AML-193 (cell line): ENCODE data around the gene RIOK3.
A peak's percentile ranks its signal among the peaks of the same experiment; 100 is the strongest.
"Not testable (repeated sequence)": the region's sequence is repeated elsewhere in the genome, so short reads cannot be mapped to it uniquely, and the experiment has no call there.

ENCODE experiments used
- DNase-seq, 2 experiments: peaks; one replicate each; lab custom pipeline; 2025; lab: John Stamatoyannopoulos, UW

RIOK3 gene

DNA sequence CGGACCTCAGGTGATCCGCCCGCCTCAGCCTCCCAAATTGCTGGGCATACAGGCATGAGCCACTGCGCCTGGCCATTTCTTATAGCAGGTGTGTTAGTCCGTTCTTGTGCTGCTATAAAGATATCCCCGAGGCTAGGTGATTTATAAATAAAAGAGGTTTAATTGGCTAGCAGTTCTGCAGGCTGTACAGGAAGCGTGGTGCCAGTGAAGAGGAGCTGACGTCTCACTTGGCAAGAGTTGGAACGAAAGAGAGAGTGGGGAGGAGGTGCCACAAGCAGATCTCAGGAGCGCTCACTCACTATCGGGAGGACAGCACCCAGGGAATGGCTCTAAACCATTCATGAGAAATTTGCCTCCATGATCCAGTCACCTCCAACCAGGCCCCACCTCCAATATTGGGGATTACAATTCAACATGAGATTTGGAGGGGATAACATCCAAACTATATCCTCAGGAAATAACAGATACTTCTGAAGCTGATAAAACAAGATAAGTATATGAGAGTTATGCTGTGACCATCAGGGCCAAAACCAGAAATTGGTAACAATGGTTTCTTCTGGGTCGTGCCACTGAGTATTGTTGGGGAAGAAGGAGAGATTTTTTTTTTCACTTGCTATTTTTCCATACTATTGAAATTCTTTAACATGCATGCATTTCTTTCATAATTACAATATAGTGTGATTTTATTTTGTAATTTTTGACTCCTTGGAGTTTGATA lies 42.8 kb downstream of the RIOK3 start:
- no peak for DNase-seq

DNA sequence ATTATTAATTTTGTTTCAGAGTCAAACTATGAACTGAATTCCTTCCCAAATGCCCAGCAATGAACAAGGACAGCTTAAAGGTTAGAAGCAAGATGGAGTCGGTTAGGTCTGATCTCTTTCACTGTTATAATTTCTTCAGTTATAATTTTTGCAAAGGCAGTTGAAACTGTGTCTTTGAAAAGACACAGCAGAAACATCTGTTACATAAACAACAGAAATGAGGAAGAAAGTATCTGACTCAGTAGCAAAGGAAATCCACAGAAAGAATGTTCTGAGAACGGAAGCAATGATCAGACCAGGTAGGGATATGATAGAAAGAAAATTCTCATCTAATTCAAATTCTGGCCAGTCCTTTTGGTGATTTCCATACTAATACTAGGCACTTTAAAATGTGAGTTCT lies 45.0 kb downstream of the RIOK3 start:
- DNase-seq, result peak; percentile 40 to 51

- peak; percentile 83 to 91 for DNase-seq
Measured at GRCh38 chr18:23498877-23499276, 45.8 kb downstream of the RIOK3 start.

DNA sequence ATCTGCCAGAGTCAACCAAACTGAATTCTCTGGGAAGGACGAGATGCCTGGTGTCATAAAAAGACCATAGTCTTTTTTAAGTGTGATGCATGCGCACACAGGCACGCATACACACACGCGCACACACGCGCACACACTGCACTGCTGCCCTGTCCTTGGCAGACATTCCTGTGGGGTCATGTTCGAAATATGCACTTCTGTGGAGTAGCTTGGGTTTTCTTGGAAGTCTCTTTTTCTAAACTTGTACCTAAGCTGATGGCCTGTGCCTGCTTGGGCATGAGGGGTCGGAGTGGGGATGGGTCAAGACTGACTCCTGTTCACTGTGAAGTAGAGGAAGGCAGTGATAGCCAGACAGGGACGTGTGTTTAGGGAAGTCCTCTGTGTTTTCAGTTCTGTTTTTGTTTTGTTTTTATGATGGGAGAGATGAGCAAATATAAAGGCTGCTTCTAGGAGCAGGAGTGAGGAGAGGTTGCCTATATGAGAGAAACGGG lies 46.2 kb downstream of the RIOK3 start:
- no peak for DNase-seq

DNA sequence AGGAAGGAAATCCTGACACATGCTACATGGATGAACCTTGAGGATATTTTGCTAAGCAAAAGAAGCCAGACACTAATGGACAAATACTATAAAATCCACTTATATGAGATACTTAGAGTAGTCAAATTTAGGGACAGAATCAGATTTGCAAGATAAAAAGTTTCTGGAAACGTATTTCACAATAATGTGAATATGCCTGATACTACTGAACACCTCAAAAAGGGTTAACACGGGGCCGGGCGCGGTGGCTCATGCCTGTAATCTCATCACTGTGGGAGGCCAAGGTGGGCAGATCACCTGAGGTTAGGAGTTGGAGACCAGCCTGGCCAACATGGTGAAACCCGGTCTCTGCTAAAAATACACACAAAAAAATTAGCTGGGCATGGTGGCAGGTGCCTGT lies 48.5 kb downstream of the RIOK3 start:
- DNase-seq, result no peak

- peak in 1 of 2 experiments; percentile 38 for DNase-seq
Measured at GRCh38 chr18:23502516-23503037, 49.5 kb downstream of the RIOK3 start.

DNA sequence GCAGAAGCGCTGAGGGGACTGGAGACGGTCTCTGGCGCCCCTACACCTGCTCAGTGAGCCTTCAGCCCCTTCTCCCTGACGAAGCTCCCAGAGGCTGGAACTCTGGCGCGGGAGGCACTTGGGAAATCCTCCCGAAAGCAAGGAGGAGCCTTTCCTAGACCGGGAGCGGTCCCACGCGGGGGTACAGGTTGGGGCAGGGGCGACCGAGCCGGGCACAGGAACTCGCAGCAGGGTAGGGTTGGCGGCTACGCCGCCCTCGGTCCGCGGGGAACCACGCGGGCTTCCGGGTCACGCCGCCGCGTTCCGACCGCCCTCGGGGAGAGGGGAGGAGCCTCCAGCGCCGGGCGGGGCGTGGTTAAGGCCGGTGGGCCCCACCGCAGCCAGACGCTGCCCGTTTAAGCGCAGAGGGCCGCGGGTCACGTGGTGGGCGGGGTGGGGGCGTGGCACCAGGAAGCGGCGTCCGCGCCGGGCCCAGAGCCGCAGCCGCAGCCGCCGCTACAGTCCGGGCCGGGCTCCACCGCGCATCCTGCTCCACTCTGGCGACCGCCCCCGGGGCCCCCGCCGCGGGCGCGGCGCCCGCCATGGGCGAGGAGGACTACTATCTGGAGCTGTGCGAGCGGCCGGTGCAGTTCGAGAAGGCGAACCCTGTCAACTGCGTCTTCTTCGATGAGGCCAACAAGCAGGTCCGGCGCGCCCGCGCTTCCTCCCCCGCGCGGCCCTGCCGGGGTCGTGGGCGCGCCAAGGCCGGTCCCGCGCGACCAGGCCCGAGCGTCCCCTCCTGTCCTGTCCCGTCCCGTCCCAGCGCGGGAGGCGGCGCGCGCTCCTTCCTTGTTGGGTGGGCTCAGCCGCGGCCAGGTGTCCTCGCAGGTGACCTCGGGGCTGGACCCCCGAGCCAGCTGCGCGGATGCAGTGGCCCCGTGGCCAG lies 50.2 kb downstream of the RIOK3 start, which contains the start of gene RMC1:
Gene RMC1 (plus strand): TSS at position 474 of the 925 bp plus-strand sequence. CDS start 108 bp downstream, at position 582.
- DNase-seq, result peak; percentile 72 to 83

DNA sequence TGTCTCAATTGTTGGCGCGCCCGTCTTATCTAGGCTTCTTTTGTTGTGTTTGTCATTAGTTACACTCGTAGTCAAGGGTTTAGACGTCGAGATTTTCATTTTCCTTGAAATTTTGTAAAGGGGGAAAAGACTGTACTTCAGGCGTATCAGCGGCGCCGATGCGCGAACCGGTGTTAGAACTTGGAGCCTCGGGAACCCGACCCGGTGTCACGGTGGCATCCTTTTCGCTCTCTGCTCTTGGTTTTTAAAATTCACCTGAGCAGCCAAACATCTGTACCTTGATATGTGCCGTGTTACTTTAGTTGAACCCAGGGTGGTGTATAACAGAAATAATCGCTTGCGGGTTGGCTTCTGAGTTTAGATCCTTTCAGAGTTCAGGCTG lies 50.9 kb downstream of the RIOK3 start:
- DNase-seq, result no peak

GRCh38 chr18:23504720-23505119 lies 51.6 kb downstream of the RIOK3 start:
- no peak for DNase-seq

GRCh38 chr18:23506393-23506792 lies 53.3 kb downstream of the RIOK3 start:
- no peak for DNase-seq

DNA sequence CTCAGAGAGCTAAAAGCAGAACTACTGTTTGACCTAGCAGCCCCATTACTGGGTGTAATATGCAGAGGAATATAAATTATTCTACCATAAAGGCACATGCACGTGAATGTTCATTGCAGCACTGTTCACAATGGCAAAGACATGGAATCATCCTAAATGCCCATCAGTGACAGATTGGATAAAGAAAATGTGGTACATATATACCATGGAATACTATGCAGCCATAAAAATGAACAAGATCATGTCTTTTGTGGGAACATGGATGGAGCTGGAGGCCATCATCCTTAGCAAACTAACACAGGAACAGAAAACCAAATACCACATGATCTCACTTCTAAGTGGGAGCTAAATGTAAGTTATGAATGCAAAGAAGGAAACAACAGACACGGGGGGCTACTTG lies 57.8 kb downstream of the RIOK3 start:
- not testable (repeated sequence) for DNase-seq

- not testable (repeated sequence) for DNase-seq
Measured at GRCh38 chr18:23512216-23512615, 59.1 kb downstream of the RIOK3 start.

- DNase-seq, result no peak
Measured at GRCh38 chr18:23512641-23513040, 59.6 kb downstream of the RIOK3 start.

DNA sequence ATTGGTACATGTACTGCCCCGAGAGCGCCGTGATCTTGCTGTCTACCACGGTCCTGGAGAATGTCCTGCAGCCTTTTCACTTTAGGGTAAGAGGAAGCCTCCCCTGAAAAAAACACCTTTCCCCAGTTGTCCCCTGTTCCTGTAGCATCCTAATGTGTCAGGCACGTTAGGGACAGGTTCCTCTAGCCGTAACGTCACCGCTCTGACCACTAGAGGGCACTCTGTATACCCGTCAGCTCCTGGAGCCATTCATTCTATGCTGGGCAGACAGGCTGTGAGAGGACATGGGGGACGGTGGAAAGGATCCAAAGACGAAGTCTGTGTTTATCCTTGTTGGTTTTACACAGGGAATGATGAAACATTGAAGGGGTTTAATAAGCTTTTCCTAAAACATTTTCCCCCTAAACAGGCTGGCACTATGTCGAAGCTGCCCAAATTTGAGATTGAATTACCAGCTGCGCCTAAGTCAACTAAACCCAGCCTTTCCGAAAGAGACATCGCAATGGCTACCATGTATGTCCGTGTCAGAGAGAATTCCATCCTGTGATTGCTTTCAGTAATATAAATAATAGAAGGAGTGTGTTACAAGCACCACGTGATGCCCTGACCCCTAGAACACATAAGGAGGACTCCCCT lies 62.9 kb downstream of the RIOK3 start:
- peak; percentile 56 to 69 for DNase-seq

DNA sequence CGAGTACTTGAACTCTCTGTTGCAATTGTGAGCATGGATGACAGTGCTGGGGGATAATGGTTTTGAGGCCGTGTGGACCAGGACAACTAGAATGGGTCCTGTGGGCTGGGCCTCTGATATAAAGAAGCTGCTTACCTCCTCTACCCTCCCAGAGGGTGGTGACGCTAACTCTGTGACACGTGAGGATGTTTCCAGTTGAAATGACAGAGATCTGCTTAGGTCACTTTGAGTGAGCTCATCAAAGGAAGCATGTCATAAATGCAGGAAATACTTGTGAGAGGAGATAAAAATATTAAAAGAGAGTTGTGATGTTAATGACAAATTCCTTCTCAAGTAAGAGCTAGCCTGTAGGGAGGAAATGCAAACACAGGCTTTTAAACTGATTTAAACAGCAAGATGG lies 66.6 kb downstream of the RIOK3 start:
- DNase-seq, result no peak

DNA sequence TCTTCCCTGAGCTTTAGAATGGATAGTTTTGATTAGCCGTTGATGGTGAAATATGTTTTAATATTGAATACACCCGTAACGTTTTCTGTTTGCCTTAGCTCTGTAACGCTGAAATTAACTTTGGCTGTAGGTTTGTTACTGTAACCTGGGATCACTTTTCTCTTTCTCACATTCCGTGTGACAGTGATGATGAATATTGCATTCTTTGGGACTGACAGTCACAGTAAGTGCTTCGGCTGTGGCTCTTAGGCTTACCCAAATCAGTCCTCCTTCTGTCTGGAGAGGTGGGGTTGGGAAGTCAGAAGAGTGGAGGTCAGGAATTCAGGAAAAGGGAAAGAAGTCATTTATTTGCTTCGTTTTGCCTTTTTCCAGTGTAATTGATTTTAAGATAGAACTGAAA lies 68.2 kb downstream of the RIOK3 start:
- no peak for DNase-seq

DNA sequence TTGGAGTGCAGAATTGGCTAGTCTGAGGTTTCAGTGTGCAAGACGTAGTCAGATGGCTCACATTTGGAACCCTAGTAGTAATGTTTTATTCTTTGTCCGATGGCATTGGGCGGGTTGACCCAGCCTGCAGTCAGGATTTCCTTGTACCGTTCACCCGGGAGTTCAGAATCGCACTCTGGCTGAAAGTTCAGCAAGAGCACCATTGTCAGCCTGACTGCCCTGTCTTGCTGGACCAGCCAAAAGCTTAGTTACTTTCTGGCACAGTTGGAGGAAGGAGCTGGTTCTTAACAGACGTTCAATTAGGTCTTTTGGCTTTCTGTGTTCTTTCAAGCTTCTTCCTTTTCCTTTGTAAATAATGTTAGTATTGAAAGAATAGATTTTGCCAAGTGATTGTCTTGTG lies 68.8 kb downstream of the RIOK3 start:
- DNase-seq, result no peak

DNA sequence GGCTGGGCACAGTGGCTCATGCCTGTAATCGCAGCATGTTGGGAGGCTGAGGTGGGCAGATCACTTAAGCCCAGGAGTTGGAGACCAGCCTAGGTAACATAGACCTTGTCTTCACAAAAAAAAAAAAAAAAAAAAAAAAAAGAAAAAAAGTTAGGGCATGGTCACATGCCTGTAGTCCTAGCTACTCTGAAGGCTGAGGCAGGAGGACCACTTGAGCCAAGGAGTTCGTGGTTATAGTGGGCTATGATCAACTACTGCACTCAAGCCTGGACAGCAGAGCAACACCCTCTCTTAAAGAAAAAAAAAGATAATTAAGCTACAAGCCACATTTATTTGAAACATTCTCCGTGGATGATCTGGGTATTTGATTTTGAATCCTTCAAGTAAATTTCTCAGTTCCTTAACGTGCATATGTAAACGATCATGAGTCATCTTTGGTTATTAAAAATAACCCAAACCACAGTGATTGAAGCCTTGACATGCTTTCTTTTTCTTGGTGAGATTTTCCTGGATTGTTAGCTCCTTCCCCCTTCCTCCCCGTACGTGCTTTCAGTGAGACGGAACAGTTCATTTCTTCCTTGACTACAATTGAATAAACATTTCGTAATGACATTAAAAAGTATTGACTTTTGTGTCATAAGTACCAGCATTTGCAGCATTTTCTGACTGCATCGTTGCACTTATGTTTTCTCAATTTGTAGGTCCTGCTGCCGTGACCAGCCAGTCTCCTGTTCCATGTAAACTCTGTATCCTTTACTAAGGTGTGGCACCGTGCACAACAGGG lies 70.5 kb downstream of the RIOK3 start:
- DNase-seq, result no peak

- no peak for DNase-seq
Measured at GRCh38 chr18:23524213-23524707, 71.2 kb downstream of the RIOK3 start.

DNA sequence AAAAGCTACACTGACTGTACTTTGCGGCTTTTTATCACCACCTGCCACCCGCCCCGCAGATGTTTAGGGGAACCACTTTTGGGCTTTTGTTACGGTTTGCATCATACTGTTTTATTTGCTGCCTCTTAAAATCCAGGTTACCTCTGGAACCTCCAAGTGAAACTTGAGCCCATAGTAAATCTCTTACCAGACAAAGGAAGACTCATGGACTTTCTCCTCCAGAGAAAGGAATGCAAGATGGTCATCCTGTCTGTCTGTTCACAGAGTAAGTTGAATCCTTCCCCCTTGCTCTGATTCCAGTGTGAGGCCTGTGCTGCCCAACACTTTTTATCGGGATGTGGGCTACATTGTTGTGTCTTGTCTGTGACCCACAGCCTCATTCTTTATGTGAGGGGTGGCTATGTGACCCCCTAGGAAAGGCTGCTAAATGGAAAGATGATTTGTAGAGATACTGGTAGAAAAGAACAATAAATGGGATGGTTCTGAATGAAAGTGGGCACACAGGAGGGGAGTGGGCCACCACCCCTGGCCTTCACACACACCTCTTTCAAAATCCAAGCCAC lies 73.5 kb downstream of the RIOK3 start:
- no peak for DNase-seq
